ENCODE results near the gene DHRS13.

The DHRS13 gene
- long read RNA-seq, donor 1, transcript DHRS13-201 (5 exons, 1,921 nt), result major isoform, 10 of 11 reads
- long read RNA-seq, donor 1, partial matches to known transcripts, result 0 of 11 reads
- long read RNA-seq, donor 1, other reads (novel, unspliced or antisense), result 0 of 11 reads
- long read RNA-seq, donor 2, transcript DHRS13-201 (5 exons, 1,921 nt), result major isoform, 10 of 12 reads
- long read RNA-seq, donor 2, partial matches to known transcripts, result 0 of 12 reads
- long read RNA-seq, donor 2, other reads (novel, unspliced or antisense), result 0 of 12 reads
- long read RNA-seq, donor 3, transcript DHRS13-201 (5 exons, 1,921 nt), result major isoform, 5 of 7 reads
- long read RNA-seq, donor 3, partial matches to known transcripts, result 0 of 7 reads
- long read RNA-seq, donor 3, other reads (novel, unspliced or antisense), result 0 of 7 reads
- long read RNA-seq, donor 4, transcript DHRS13-201 (5 exons, 1,921 nt), result major isoform, 5 of 6 reads
- long read RNA-seq, donor 4, partial matches to known transcripts, result 0 of 6 reads
- long read RNA-seq, donor 4, other reads (novel, unspliced or antisense), result 0 of 6 reads
- long read RNA-seq, donor 5, transcript DHRS13-201 (5 exons, 1,921 nt), result major isoform, 7 of 8 reads
- long read RNA-seq, donor 5, partial matches to known transcripts, result 0 of 8 reads
- long read RNA-seq, donor 5, other reads (novel, unspliced or antisense), result 0 of 8 reads
- long read RNA-seq, donor 6, transcript DHRS13-201 (5 exons, 1,921 nt), result major isoform, 6 of 6 reads
- long read RNA-seq, donor 6, partial matches to known transcripts, result 0 of 6 reads
- long read RNA-seq, donor 6, other reads (novel, unspliced or antisense), result 0 of 6 reads
- long read RNA-seq, donor 7, result 0 reads
- long read RNA-seq, donor 8, partial matches to known transcripts, result 0 of 6 reads
- long read RNA-seq, donor 8, other reads (novel, unspliced or antisense), result 0 of 6 reads

- DNase-seq, result peak; percentile 97
These were observed at the start of gene DHRS13 for GRCh38 chr17:28902819-28903545. DHRS13 (minus strand) TSS chr17:28903079; CDS start chr17:28902944, 135 bp downstream.

GRCh38 chr17:28951991-28952975, 49.4 kb upstream of the DHRS13 start:
- DNase-seq, result peak; percentile 97

GRCh38 chr17:28951428-28951990, 48.6 kb upstream of the DHRS13 start, which contains the start of gene PHF12:
PHF12 (minus strand) TSS chr17:28951518; CDS start chr17:28950960, 558 bp downstream.
- DNase-seq, result peak; percentile 87

GRCh38 chr17:28950752-28951427, 48.0 kb upstream of the DHRS13 start:
- DNase-seq, result peak; percentile 56

- DNase-seq, result no peak
These were observed 47.3 kb upstream of the DHRS13 start for GRCh38 chr17:28950017-28950751.

- DNase-seq, result peak; percentile 93
These were observed 46.5 kb upstream of the DHRS13 start for GRCh38 chr17:28949185-28950016.

- DNase-seq, result no peak
These were observed 46.0 kb upstream of the DHRS13 start for GRCh38 chr17:28948873-28949184.

- no peak for DNase-seq
These were observed 45.5 kb upstream of the DHRS13 start for GRCh38 chr17:28948342-28948741.

- no peak for DNase-seq
These were observed 44.8 kb upstream of the DHRS13 start for GRCh38 chr17:28947639-28948038.

- DNase-seq, result no peak
These were observed 43.4 kb upstream of the DHRS13 start for GRCh38 chr17:28946239-28946638.

- no peak for DNase-seq
These were observed 42.2 kb upstream of the DHRS13 start for GRCh38 chr17:28944862-28945741.

- DNase-seq, result no peak
These were observed 41.5 kb upstream of the DHRS13 start for GRCh38 chr17:28944343-28944742.

- no peak for DNase-seq
These were observed 40.0 kb upstream of the DHRS13 start for GRCh38 chr17:28942925-28943324.

- DNase-seq, result no peak
These were observed 38.4 kb upstream of the DHRS13 start for GRCh38 chr17:28941251-28941650.

- DNase-seq, result no peak
These were observed 37.8 kb upstream of the DHRS13 start for GRCh38 chr17:28940675-28941074.

GRCh38 chr17:28940142-28940541, 37.3 kb upstream of the DHRS13 start:
- no peak for DNase-seq

- no peak for DNase-seq
These were observed 35.7 kb upstream of the DHRS13 start for GRCh38 chr17:28938552-28938951.
